SK-N-SH (cell line): ENCODE results near the gene CA10. TPM values are rescaled to one million over a fixed set of nuclear protein-coding genes. Genes with fewer than 3 reads are reported as not detected.

Experiments
- CTCF ChIA-PET: fragments of 300-600, 350-600 bp; formaldehyde crosslinking; extraction: SDS; loops from one replicate; lab custom pipeline; 2021; lab: Yijun Ruan, JAX
- POLR2A ChIA-PET: fragments of 350-600 bp; sonication (Branson Sonifier 250); formaldehyde crosslinking; extraction: SDS; loops from one replicate; lab custom pipeline; 2020; ENCODE audit warnings: antibody characterized with exemption, inconsistent platforms; lab: Yijun Ruan, JAX
- DNase-seq: peaks from one replicate; pipeline ENCODE4 v3.0.0; 2012
- H2AFZ ChIP-seq: fragments of 200-600 bp; sonication (generic); 2 replicates; pipeline ENCODE4 v1.8.1; 2016; ENCODE audit warnings: antibody characterized with exemption, mild to moderate bottlenecking, low read depth
- H3F3A ChIP-seq: fragments of 200-600 bp; sonication (generic); replicated peaks from 2 replicates; pipeline ENCODE3; 2016; ENCODE audit warnings: antibody characterized with exemption, mild to moderate bottlenecking; ENCODE audit not compliant: insufficient read depth
- H3K27ac ChIP-seq, 2 experiments: fragments of 200-500 bp in 1 of 2; fragments of 200-600 bp in 1 of 2; sonication (Bioruptor generic) in 1 of 2; sonication (generic), shearing (Covaris generic) in 1 of 2; 2 replicates each; pipeline versions ENCODE4 v1.5.1 to v1.6.1; 2014 to 2016; ENCODE audit warnings: low read depth in 2 of 2, inconsistent platforms in 1 of 2, low read length in 1 of 2, mild to moderate bottlenecking in 1 of 2, mixed read lengths in 1 of 2
- H3K27me3 ChIP-seq: fragments of 200-600 bp; sonication (generic), shearing (Covaris generic); 2 replicates; pipeline ENCODE4 v1.6.1; 2016; ENCODE audit warnings: mixed run types; ENCODE audit not compliant: insufficient read depth
- H3K36me3 ChIP-seq, 2 experiments: fragments of 200-500 bp in 1 of 2; fragments of 200-600 bp in 1 of 2; sonication (Bioruptor generic) in 1 of 2; sonication (generic) in 1 of 2; replicated peaks in 1 of 2; 2 replicates each; pipeline versions ENCODE3 to v1.5.1; 2014 to 2016; ENCODE audit warnings: low read length in 1 of 2, mild to moderate bottlenecking in 1 of 2; ENCODE audit not compliant: insufficient read depth in 2 of 2, control insufficient read depth in 1 of 2
- H3K4me1 ChIP-seq, 2 experiments: fragments of 200-500 bp in 1 of 2; fragments of 200-600 bp in 1 of 2; sonication (Bioruptor generic) in 1 of 2; sonication (generic), shearing (Covaris generic) in 1 of 2; 2 replicates each; pipeline versions ENCODE4 v1.5.1 to v1.6.1; 2014 to 2016; ENCODE audit warnings: low read depth in 1 of 2, low read length in 1 of 2, mixed run types in 1 of 2; ENCODE audit not compliant: insufficient read depth in 2 of 2, control insufficient read depth in 1 of 2
- H3K4me2 ChIP-seq: fragments of 200-600 bp; sonication (generic), shearing (Covaris generic); 2 replicates; pipeline ENCODE4 v1.6.1; 2017; ENCODE audit warnings: mixed run types
- H3K4me3 ChIP-seq, 2 experiments: fragments of 200-500 bp in 1 of 2; fragments of 200-600 bp in 1 of 2; sonication (Bioruptor generic) in 1 of 2; sonication (generic), shearing (Covaris generic) in 1 of 2; 2 replicates each; pipeline versions ENCODE4 v1.5.1 to v1.8.1; 2014 to 2016; ENCODE audit warnings: low read depth in 2 of 2, inconsistent platforms in 1 of 2, low read length in 1 of 2, mild to moderate bottlenecking in 1 of 2, mixed read lengths in 1 of 2, moderate library complexity in 1 of 2
- H3K79me2 ChIP-seq: fragments of 200-600 bp; sonication (generic); 2 replicates; pipeline ENCODE4 v1.8.1; 2017; ENCODE audit warnings: mild to moderate bottlenecking; ENCODE audit not compliant: insufficient read depth
- H3K9ac ChIP-seq: fragments of 200-600 bp; sonication (generic); 2 replicates; pipeline ENCODE4 v1.6.1; 2017; ENCODE audit warnings: mixed run types
- H3K9me2 ChIP-seq: fragments of 200-600 bp; sonication (generic); 2 replicates; pipeline ENCODE4 v1.6.1; 2017; ENCODE audit warnings: mixed run types
- H3K9me3 ChIP-seq: fragments of 200-600 bp; sonication (generic); 2 replicates; pipeline ENCODE4 v1.6.1; 2017; ENCODE audit warnings: mixed run types, mild to moderate bottlenecking, moderate library complexity
- H4K20me1 ChIP-seq: fragments of 200-600 bp; sonication (generic); 2 replicates; pipeline ENCODE4 v1.6.1; 2017; ENCODE audit warnings: mild to moderate bottlenecking, mixed run types; ENCODE audit not compliant: insufficient read depth
- ELF1 ChIP-seq: IDR thresholded peaks from 2 replicates; pipeline ENCODE4 v1.4.0; 2012
- FOXJ3 ChIP-seq: sonication (generic); formaldehyde crosslinking; IDR thresholded peaks from 2 replicates; pipeline ENCODE4 v1.5.1; 2020; ENCODE audit warnings: mild to moderate bottlenecking, missing genetic modification reagents
- FOXM1 ChIP-seq: IDR thresholded peaks from 2 replicates; pipeline ENCODE4 v1.4.0; 2012; ENCODE audit warnings: low read depth, mild to moderate bottlenecking
- GATA2 ChIP-seq: sonication (generic); formaldehyde crosslinking; IDR thresholded peaks from 2 replicates; pipeline ENCODE4 v1.5.0; 2020; ENCODE audit warnings: mild to moderate bottlenecking, missing genetic modification reagents
- POLR2AphosphoS5 ChIP-seq: IDR thresholded peaks from 2 replicates; pipeline ENCODE4 v1.6.1; 2012; ENCODE audit warnings: low read depth, low read length
- RAD21 ChIP-seq: IDR thresholded peaks from 2 replicates; pipeline ENCODE4 v1.6.1; 2012; ENCODE audit warnings: mild to moderate bottlenecking, low read length
- RCOR1 ChIP-seq: fragments of 150-350 bp; IDR thresholded peaks from 2 replicates; pipeline ENCODE4 v1.6.1; 2017; ENCODE audit warnings: antibody characterized with exemption, low read length
- RFX5 ChIP-seq: IDR thresholded peaks from 2 replicates; pipeline ENCODE4 v1.6.1; 2012; ENCODE audit warnings: mild to moderate bottlenecking, improper control_type of control experiment, low read length
- SIN3A ChIP-seq: IDR thresholded peaks from 2 replicates; pipeline ENCODE4 v1.6.1; 2012; ENCODE audit warnings: low read depth, mild to moderate bottlenecking, low read length, moderate library complexity, borderline replicate concordance
- SMC3 ChIP-seq: IDR thresholded peaks from 2 replicates; pipeline ENCODE4 v1.6.1; 2012; ENCODE audit warnings: low read depth, low read length, improper control_type of control experiment
- TAF1 ChIP-seq: IDR thresholded peaks from 2 replicates; pipeline ENCODE4 v1.6.1; 2012; ENCODE audit warnings: low read depth, mild to moderate bottlenecking, low read length, moderate library complexity, borderline replicate concordance
- TCF12 ChIP-seq: IDR thresholded peaks from 2 replicates; pipeline ENCODE4 v1.4.0; 2012
- TEAD4 ChIP-seq: IDR thresholded peaks from 2 replicates; pipeline ENCODE4 v1.4.0; 2012; ENCODE audit warnings: mild to moderate bottlenecking, borderline replicate concordance; ENCODE audit not compliant: insufficient read depth
- WGBS: methylation state at CpG from one replicate; pipeline ENCODE4 v1.1.6; 2017; ENCODE audit warnings: low lambda C conversion rate; 5-methylcytosine and 5-hydroxymethylcytosine counted together
- polyA plus RNA-seq, 3 experiments: library from polyadenylated mRNA; depleted of rRNA; stranded (reverse); fragments of >200 nt; gene quantifications; 2 replicates each; pipeline ENCODE4 v1.2.3, GENCODE V29; 2012
- TF ChIP-seq, protein P1 (sequence below): fragments of 150-350 bp; IDR thresholded peaks from 2 replicates; pipeline ENCODE4 v1.6.1; 2016; ENCODE audit warnings: mild to moderate bottlenecking, low read depth, low read length
- TF ChIP-seq, protein P2 (sequence below): IDR thresholded peaks from 2 replicates; pipeline ENCODE4 v1.4.0; 2012; ENCODE audit warnings: low read depth
- TF ChIP-seq, protein P3 (sequence below): IDR thresholded peaks from 2 replicates; pipeline ENCODE4 v1.4.0; 2012; ENCODE audit warnings: low read depth, borderline replicate concordance

The CA10 gene
- polyA plus RNA-seq, 1 of the 3 experiments (the other 2 are of a cell fraction), result not detected

DNA sequence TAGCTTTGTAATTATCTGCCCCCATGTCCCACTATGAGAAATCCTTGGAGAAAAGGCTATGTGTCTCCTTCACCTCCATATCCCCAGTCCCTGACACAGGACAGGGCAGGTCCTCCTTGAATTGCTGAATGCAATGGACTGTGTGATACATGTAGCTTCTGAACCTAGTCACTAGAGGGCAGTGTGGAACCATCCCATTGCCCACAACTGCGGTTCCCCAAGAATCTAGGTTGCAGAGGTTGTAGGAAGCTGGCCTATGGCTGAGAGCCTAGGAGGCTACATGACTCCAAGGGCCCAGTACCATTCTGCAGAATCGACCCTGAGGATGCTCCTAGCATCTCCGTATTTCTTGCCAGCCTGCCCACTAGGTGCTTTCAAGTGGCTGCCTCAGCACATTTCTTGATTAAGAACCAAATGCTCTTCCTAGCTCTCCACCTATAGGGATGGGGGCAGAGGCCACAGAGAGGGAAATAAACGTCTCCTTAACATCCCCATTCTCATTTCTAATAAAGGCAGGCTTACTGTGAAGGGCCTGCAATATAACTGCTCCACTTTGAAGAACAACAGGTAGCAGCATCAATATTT lies 394.0 kb downstream of the CA10 start (continued):
- no peak for TF ChIP-seq POLR2AphosphoS5
- TF ChIP-seq, protein P1, sequence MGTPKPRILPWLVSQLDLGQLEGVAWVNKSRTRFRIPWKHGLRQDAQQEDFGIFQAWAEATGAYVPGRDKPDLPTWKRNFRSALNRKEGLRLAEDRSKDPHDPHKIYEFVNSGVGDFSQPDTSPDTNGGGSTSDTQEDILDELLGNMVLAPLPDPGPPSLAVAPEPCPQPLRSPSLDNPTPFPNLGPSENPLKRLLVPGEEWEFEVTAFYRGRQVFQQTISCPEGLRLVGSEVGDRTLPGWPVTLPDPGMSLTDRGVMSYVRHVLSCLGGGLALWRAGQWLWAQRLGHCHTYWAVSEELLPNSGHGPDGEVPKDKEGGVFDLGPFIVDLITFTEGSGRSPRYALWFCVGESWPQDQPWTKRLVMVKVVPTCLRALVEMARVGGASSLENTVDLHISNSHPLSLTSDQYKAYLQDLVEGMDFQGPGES, result no peak
- TF ChIP-seq RCOR1, result no peak
- no peak for TF ChIP-seq TCF12
- no peak for TF ChIP-seq TEAD4
- TF ChIP-seq, protein P2, sequence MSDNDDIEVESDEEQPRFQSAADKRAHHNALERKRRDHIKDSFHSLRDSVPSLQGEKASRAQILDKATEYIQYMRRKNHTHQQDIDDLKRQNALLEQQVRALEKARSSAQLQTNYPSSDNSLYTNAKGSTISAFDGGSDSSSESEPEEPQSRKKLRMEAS, result no peak

DNA sequence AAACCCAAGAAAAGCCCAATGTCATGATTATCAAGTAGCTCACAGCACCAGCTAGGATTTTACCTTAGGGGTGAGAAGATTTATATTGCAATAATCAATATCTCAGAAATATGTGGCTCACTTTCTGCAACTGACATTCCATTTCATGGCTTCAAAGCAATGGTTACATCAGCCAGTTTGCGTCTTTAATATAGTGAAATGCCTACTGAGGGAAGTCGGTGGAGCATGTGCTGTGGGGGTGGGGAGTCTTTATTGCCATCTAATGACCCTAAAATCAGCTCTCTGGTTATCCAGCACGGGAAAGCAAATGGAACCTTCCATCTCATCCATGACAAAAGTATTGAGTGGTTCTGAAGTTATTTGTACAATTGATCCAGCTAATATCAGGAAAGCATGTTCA lies 395.5 kb downstream of the CA10 start:
- Histone ChIP-seq H3K79me2 (no peaks in the 10 kb centered on the region), H3K27ac (no peak overlapping the region), H2AFZ (no peak overlapping the region), H3K4me3 (no peak overlapping the region), H3K9ac (no peak overlapping the region), H3K4me1 (peaks cover 0 to 3% of the 10 kb centered on the region in 2 experiments; a peak in 1 of 4 replicates), H3F3A (no peaks in the 10 kb centered on the region), H3K27me3 (no peaks in the 10 kb centered on the region), H4K20me1 (no peaks in the 10 kb centered on the region), H3K9me2 (no peaks in the 10 kb centered on the region), H3K9me3 (no peaks in the 10 kb centered on the region), H3K4me2 (no peak overlapping the region), H3K36me3 (no peaks in the 10 kb centered on the region)
- 38% methylated on average over 3 of the region's 3 CpGs for WGBS
- TF ChIP-seq GATA2 (CRISPR knock-in tag), result no peak
- no peak for TF ChIP-seq RCOR1
- TF ChIP-seq, protein P3, sequence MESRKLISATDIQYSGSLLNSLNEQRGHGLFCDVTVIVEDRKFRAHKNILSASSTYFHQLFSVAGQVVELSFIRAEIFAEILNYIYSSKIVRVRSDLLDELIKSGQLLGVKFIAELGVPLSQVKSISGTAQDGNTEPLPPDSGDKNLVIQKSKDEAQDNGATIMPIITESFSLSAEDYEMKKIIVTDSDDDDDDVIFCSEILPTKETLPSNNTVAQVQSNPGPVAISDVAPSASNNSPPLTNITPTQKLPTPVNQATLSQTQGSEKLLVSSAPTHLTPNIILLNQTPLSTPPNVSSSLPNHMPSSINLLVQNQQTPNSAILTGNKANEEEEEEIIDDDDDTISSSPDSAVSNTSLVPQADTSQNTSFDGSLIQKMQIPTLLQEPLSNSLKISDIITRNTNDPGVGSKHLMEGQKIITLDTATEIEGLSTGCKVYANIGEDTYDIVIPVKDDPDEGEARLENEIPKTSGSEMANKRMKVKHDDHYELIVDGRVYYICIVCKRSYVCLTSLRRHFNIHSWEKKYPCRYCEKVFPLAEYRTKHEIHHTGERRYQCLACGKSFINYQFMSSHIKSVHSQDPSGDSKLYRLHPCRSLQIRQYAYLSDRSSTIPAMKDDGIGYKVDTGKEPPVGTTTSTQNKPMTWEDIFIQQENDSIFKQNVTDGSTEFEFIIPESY, result no peak
- no peak for TF ChIP-seq FOXM1
- TF ChIP-seq TAF1, result no peak
- TF ChIP-seq RFX5, result no peak
- TF ChIP-seq RAD21, result no peak
- no peak for TF ChIP-seq SMC3
- TF ChIP-seq SIN3A, result no peak
- no peak for TF ChIP-seq ELF1
- TF ChIP-seq FOXJ3 (CRISPR knock-in tag), result no peak
- TF ChIP-seq, protein P2, result no peak
- ChIA-PET CTCF (interaction anchor here (1.0 to 12.4 kb wide), 5 partner anchors 79 to 464 kb away, joined by 3 to 198 read pairs (median 6); no protein-coding TSS in a partner anchor), POLR2A (no interaction called here)
- DNase-seq, result no peak
